Measurements from ENCODE around the gene SPG7.

The SPG7 gene

GRCh38 chr16:89547291-89547690 is 39.1 kb downstream of the SPG7 start:
- no peak for DNase-seq (ENCODE audit: low spot score)

GRCh38 chr16:89547860-89548259 is 39.7 kb downstream of the SPG7 start:
- DNase-seq (ENCODE audit: low spot score), result no peak

GRCh38 chr16:89548344-89549006 is 40.3 kb downstream of the SPG7 start:
- no peak for DNase-seq (ENCODE audit: low spot score)

- no peak for DNase-seq (ENCODE audit: low spot score)
These were observed 41.0 kb downstream of the SPG7 start for GRCh38 chr16:89549007-89549700.

- DNase-seq (ENCODE audit: low spot score), result no peak
These were observed 42.3 kb downstream of the SPG7 start for GRCh38 chr16:89550421-89551007.

GRCh38 chr16:89552329-89552728 is 44.1 kb downstream of the SPG7 start:
- DNase-seq (ENCODE audit: low spot score), result no peak

- no peak for DNase-seq (ENCODE audit: low spot score)
These were observed 44.7 kb downstream of the SPG7 start for GRCh38 chr16:89552913-89553312.

- no peak for DNase-seq (ENCODE audit: low spot score)
These were observed 45.5 kb downstream of the SPG7 start for GRCh38 chr16:89553733-89554132.

GRCh38 chr16:89554343-89554742 is 46.1 kb downstream of the SPG7 start:
- DNase-seq (ENCODE audit: low spot score), result no peak

- DNase-seq (ENCODE audit: low spot score), result no peak
These were observed 47.1 kb downstream of the SPG7 start for GRCh38 chr16:89555265-89555664.

- no peak for DNase-seq (ENCODE audit: low spot score)
These were observed 47.6 kb downstream of the SPG7 start for GRCh38 chr16:89555780-89556179.

- peak; percentile 73 for DNase-seq (ENCODE audit: low spot score)
These were observed 48.8 kb downstream of the SPG7 start for GRCh38 chr16:89556750-89557689.

GRCh38 chr16:89557690-89558490 is 49.7 kb downstream of the SPG7 start:
- no peak for DNase-seq (ENCODE audit: low spot score)

GRCh38 chr16:89560378-89561141 is 52.4 kb downstream of the SPG7 start, which contains the start of gene RPL13:
RPL13 (plus strand) TSS chr16:89560682; CDS start chr16:89560960, 278 bp downstream.
- peak; percentile 97 for DNase-seq (ENCODE audit: low spot score)

GRCh38 chr16:89561142-89561883 is 53.1 kb downstream of the SPG7 start:
- DNase-seq (ENCODE audit: low spot score), result no peak

GRCh38 chr16:89561884-89562599 is 53.8 kb downstream of the SPG7 start:
- DNase-seq (ENCODE audit: low spot score), result peak; percentile 22

GRCh38 chr16:89562939-89563338 is 54.7 kb downstream of the SPG7 start:
- no peak for DNase-seq (ENCODE audit: low spot score)

GRCh38 chr16:89563639-89564392 is 55.6 kb downstream of the SPG7 start:
- DNase-seq (ENCODE audit: low spot score), result no peak

All from kidney tubule cell (primary cell).